Activated naive CD8-positive, alpha-beta T cell treated with anti-CD3 and anti-CD28 coated beads, Interleukin-2, amount 10 ng/mL, durations not matched to agents 7 days and 5 days (primary cell): ENCODE results near the gene RPS19. TPM values are rescaled to one million over a fixed set of nuclear protein-coding genes. Genes with fewer than 3 reads are reported as not detected.

Experiments used
- ATAC-seq: fragments of 150-1000 bp; cut with Tn5 transposase; one replicate; pipeline ENCODE4 v1.10.0; 2021; ENCODE audit warnings: low read depth, moderate library complexity
- POLR2A ChIA-PET: fragments of 350-600 bp; sonication (Branson Sonifier 250); formaldehyde crosslinking; loops from one replicate; lab custom pipeline; 2021; ENCODE audit warnings: antibody characterized with exemption; lab: Charles Lee
- DNase-seq: peaks from one replicate; pipeline ENCODE4 v3.0.0; 2021
- H3K27ac Mint-ChIP-seq: one replicate; pipeline ENCODE4 v1.8.0; 2022; ENCODE audit warnings: mild to moderate bottlenecking, mixed read lengths
- H3K27me3 Mint-ChIP-seq: one replicate; pipeline ENCODE4 v1.8.0; 2022; ENCODE audit warnings: mild to moderate bottlenecking, moderate library complexity, mixed read lengths
- H3K36me3 Mint-ChIP-seq: one replicate; pipeline ENCODE4 v1.8.0; 2021; ENCODE audit warnings: mild to moderate bottlenecking, mixed read lengths
- H3K4me1 Mint-ChIP-seq: one replicate; pipeline ENCODE4 v1.8.0; 2021; ENCODE audit warnings: mixed read lengths
- H3K4me3 Mint-ChIP-seq: one replicate; pipeline ENCODE4 v1.8.0; 2022; ENCODE audit warnings: mild to moderate bottlenecking, moderate library complexity, mixed read lengths
- H3K9me3 Mint-ChIP-seq: one replicate; pipeline ENCODE4 v1.8.0; 2021; ENCODE audit warnings: mixed read lengths
- microRNA-seq: library from miRNA; unstranded; fragments of <30 nt; microRNA quantifications from one replicate; pipeline ENCODE4 v1.2.0, GENCODE V29; 2022
- total RNA-seq, 2 experiments: library from RNA; stranded (reverse); gene quantifications; one replicate each; pipeline ENCODE4 v1.2.3, GENCODE V29; 2021

Gene RPS19
- total RNA-seq, 2 experiments from 2014 or later, result 3,237 to 3,326 TPM

DNA sequence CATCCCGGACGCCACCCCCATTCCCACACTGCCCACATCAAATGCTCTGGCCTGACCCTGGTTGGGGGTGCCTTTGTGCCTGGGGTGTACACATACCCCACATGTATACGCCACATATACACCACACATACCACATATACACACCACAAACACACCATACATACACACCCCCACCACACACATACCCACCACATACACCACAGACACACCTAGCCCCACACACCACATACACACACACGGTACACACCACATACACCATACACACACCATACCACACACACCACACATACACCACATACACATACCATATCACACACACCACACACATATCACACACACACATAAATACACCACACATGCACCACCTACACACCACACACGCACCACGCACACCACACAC, 58.0 kb downstream of the RPS19 start:
- POLR2A ChIA-PET, result no interaction called here
- Mint-ChIP-seq H3K4me3 (no peak overlapping the region), H3K27ac (no peak overlapping the region), H3K27me3 (peaks cover 24% of the 10 kb centered on the region), H3K4me1 (peaks cover 13% of the 10 kb centered on the region), H3K9me3 (no peaks in the 10 kb centered on the region), H3K36me3 (no peaks in the 10 kb centered on the region)
- DNase-seq (no peak), ATAC-seq (no peak)

DNA sequence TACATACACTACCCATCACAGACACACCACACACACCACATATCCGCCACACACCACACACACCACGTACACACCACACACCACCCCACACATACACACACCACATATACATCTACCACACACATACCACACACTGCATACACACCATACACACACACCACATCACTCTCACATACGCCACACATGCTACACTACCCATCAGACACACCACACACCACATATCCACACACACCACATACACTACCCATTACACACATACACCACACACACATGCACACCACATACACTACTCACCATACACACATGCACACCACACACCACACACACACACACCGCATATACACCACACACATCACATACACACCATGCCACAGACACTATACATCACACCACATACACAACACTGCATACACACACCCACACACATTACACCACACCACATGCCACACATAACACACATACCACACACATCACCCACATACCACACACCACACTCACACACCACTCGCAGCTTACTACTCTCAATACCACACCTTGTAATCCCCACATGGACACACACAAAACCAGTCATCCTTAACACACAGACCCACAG, 58.7 kb downstream of the RPS19 start:
- H3K4me3 Mint-ChIP-seq, result no peak overlapping the region
- H3K9me3 Mint-ChIP-seq, result no peaks in the 10 kb centered on the region
- H3K36me3 Mint-ChIP-seq, result no peaks in the 10 kb centered on the region
- no peak for ATAC-seq
- H3K27me3 Mint-ChIP-seq, result peaks cover 23% of the 10 kb centered on the region
- DNase-seq, result no peak
- POLR2A ChIA-PET, result interaction anchor here (0.7 kb wide), 1 partner anchor 10 kb away, joined by 3 read pairs; no protein-coding TSS in a partner anchor
- no peak overlapping the region for H3K27ac Mint-ChIP-seq
- H3K4me1 Mint-ChIP-seq, result peaks cover 15% of the 10 kb centered on the region

DNA sequence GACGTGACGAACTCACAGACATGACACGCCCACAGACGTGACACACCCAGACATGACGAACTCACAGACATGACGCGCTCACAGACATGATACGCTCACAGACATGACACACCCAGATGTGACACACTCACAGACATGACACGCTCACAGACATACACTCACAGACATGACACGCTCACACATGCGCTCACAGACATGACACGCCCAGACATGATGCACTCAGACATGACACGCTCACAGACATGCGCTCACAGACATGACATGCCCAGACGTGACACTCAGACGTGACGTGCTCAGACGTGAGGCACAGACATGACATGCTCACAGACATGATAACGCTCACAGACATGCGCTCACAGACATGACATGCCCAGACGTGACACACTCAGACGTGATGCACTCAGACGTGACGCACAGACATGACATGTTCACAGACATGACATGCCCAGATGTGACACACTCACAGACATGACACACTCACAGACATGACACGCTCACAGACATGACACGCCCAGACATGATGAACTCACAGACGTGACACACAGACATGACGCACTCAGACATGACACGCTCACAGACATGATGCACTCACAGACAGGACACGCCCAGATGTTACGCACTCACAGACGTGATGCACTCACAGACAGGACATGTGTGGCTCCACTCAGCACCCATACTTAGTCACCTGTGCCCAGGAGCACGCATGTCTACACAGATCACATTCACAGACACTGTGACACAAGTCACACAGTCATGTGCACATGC, 60.1 kb downstream of the RPS19 start:
- H3K4me1 Mint-ChIP-seq, result peaks cover 13% of the 10 kb centered on the region

DNA sequence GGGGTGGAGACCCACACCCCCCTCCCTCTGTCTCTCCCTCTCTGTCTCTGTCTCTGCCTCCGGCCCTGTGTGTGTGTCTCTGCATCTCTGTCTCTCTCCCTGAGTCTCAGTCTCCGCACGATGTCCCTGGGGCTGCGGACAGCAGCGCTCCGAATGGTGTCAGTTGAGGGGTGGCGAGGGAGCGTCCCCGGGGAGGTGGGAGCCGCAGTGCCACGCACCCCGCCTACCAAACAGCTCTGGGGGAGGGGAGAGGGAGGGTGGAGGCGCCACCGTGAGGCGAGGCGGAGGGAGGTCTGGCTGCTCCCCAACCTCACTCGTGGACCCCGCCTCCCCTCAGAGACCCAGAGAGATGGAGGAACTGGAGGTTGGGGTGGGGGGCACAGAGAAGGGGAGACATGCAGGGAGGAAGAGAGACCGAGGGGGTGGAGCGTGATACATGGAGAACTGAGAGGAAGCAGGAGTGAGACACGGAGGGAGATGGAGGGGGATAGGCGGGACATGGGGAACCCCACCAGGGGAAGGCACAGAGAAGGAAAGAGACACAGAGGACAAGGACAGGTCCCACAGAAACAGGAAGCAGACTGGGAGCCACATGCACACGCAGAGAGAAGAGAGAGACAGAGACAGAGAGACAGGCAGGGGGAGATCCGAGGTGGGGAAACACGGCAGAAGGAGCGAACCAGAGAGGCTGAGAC, 61.0 kb downstream of the RPS19 start:
- H3K4me1 Mint-ChIP-seq, result peaks cover 13% of the 10 kb centered on the region
- H3K27me3 Mint-ChIP-seq, result peaks cover 16% of the 10 kb centered on the region
- H3K4me3 Mint-ChIP-seq, result no peak overlapping the region
- H3K27ac Mint-ChIP-seq, result no peak overlapping the region
- DNase-seq, result no peak
- H3K36me3 Mint-ChIP-seq, result no peaks in the 10 kb centered on the region
- no peak for ATAC-seq
- no peaks in the 10 kb centered on the region for H3K9me3 Mint-ChIP-seq
- POLR2A ChIA-PET, result interaction anchor here (1.0 to 1.1 kb wide), 4 partner anchors 9 to 52 kb away, joined by 3 read pairs; no protein-coding TSS in a partner anchor

More for the DNA sequence above, 60.1 kb downstream of the RPS19 start:
- POLR2A ChIA-PET, result interaction anchor here (1.0 kb wide), 2 partner anchors 9 to 12 kb away, joined by 3 read pairs; no protein-coding TSS in a partner anchor
- DNase-seq (no peak), ATAC-seq (no peak)
- H3K9me3 Mint-ChIP-seq, result no peaks in the 10 kb centered on the region
- no peak overlapping the region for H3K27ac Mint-ChIP-seq
- H3K27me3 Mint-ChIP-seq, result peaks cover 16% of the 10 kb centered on the region
- H3K4me3 Mint-ChIP-seq, result no peak overlapping the region
- no peaks in the 10 kb centered on the region for H3K36me3 Mint-ChIP-seq

DNA sequence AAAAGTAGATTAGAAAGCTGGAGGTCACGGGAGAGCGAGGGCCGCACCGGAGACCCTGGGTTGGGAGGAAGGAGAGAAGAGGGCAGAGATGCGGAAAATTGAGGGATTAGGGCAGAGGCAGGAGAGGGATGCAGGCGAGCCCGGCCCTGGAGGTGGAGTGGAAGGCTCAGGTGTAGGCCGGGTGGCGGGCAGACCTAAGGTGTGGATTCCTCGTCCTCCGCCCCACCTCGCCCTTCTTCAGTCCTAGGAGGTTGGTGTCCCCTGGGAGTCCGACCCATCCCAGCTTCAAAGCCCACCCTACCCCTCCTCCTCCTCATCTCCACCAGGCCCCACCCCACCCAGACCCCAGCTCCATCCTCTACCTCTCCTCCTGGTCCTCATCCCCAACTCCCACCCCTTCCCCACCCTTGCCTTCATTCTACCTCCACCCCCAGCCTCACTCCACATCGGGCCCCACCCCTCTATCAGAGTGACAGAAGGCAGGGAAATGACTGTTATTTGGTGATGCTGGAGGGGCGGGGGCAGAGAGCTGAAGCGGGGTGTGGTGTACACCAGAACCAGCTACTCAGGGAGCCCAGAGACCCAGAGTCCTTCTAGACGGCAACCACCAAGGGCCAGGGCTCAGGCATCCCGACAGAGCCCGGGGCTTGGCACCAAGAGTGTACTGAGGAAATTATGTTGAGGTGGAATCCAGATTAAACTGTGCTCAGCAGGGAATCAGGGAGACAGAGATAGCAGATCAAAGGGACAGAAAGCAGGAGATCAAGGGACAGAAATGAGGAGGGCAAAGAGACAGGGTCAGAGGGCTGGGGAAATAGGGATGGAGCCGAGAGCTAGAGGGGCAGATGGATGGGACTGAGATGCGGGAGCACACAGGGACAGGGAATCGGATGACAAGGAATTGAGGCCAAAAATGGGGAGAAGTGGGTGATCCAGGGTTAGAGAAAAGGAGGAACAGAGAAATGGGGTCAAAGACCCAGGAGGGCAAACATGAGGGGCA, 61.8 kb downstream of the RPS19 start:
- Mint-ChIP-seq H3K36me3 (no peaks in the 10 kb centered on the region), H3K9me3 (no peaks in the 10 kb centered on the region), H3K27ac (no peak overlapping the region), H3K4me1 (peaks cover 13% of the 10 kb centered on the region), H3K27me3 (peaks cover 16% of the 10 kb centered on the region), H3K4me3 (no peak overlapping the region)
- DNase-seq (no peak), ATAC-seq (no peak)
- POLR2A ChIA-PET, result interaction anchor here (0.7 to 1.1 kb wide), 5 partner anchors 10 to 53 kb away, joined by 3 to 4 read pairs (median 3); no protein-coding TSS in a partner anchor

Small RNA genes within 50 kb of the gene (microRNA-seq; reads per million reads assigned to microRNA genes)
- gene MIR6797, result not detected

Other genes starting within 250 kb of the RPS19 start
- not detected for gene CEACAM4, start 233.2 kb upstream of the RPS19 start, total RNA-seq
- not detected for gene CEACAM7, start 172.0 kb upstream of the RPS19 start, total RNA-seq
- not detected for gene CEACAM5, start 151.6 kb upstream of the RPS19 start, total RNA-seq
- not detected for gene CEACAM6, start 104.7 kb upstream of the RPS19 start, total RNA-seq
- gene CEACAM3, start 63.7 kb upstream of the RPS19 start, total RNA-seq, result not detected
- not detected for gene LYPD4, start 15.6 kb upstream of the RPS19 start, total RNA-seq
- gene DMRTC2, start 15.2 kb upstream of the RPS19 start, total RNA-seq, result not detected
- gene CD79A, start 17.0 kb downstream of the RPS19 start, total RNA-seq, result 10 to 100 TPM; 28.0 to 29.8 TPM
- gene ARHGEF1, start 22.9 kb downstream of the RPS19 start, total RNA-seq, result 100 to 1,000 TPM; 807 to 824 TPM
- 1 to 10 TPM; 4.3 to 4.5 TPM for gene ERFL, start 68.2 kb downstream of the RPS19 start, total RNA-seq
- gene RABAC1, start 99.1 kb downstream of the RPS19 start, total RNA-seq, result 10 to 100 TPM; 85.3 to 87.3 TPM
- 1 to 10 TPM; 4.5 to 7.1 TPM for gene ATP1A3, start 134.0 kb downstream of the RPS19 start, total RNA-seq
- under 1 TPM; 0.44 to 0.79 TPM for gene GRIK5, start 210.0 kb downstream of the RPS19 start, total RNA-seq
- 10 to 100 TPM; 17.6 to 18.9 TPM for gene ZNF574, start 215.9 kb downstream of the RPS19 start, total RNA-seq